ENCODE results near the gene CXCL3. TPM values are rescaled to one million over a fixed set of nuclear protein-coding genes. Genes with fewer than 3 reads are reported as not detected.

Gene CXCL3
- total RNA-seq (2022; extraction: Qiagen RNA extraction): 2.6 to 4.0 TPM (median 3.8 TPM) in 5 replicates

GRCh38 chr4:74038425-74039314, at the start of gene CXCL3:
TSS of gene CXCL3 (minus strand) at chr4:74038689. CDS start at chr4:74038611, 78 bp downstream.

GRCh38 chr4:73998040-73999011, 40.2 kb downstream of the CXCL3 start, which contains the start of gene CXCL5:
TSS of gene CXCL5 (minus strand) at chr4:73998677. CDS start at chr4:73998581, 96 bp downstream.

GRCh38 chr4:73988061-73988460, 50.4 kb downstream of the CXCL3 start, which contains the start of gene PPBP:
TSS of gene PPBP (minus strand) at chr4:73988190. CDS start at chr4:73988103, 87 bp downstream.

Other genes with a start within 250 kb of the CXCL3 start
- not detected in 5 replicates for gene CXCL6, start 202.0 kb downstream of the CXCL3 start, total RNA-seq (2022; extraction: Qiagen RNA extraction)
- not detected in 5 replicates for gene PF4V1, start 185.4 kb downstream of the CXCL3 start, total RNA-seq (2022; extraction: Qiagen RNA extraction)
- 6.0 to 7.6 TPM (median 6.6 TPM) in 5 replicates for gene CXCL1, start 169.3 kb downstream of the CXCL3 start, total RNA-seq (2022; extraction: Qiagen RNA extraction)
- gene PF4, start 56.7 kb downstream of the CXCL3 start, total RNA-seq (2022; extraction: Qiagen RNA extraction): 0.23 to 1.2 TPM (median 0.92 TPM) in 5 replicates
- 0.17 TPM in 1 of 5 replicates, not detected in the others for gene PPBP, start 50.5 kb downstream of the CXCL3 start, total RNA-seq (2022; extraction: Qiagen RNA extraction)
- gene CXCL5, start 40.0 kb downstream of the CXCL3 start, total RNA-seq (2022; extraction: Qiagen RNA extraction): 27.5 to 37.7 TPM (median 31.5 TPM) in 5 replicates
- gene CXCL2, start 60.5 kb upstream of the CXCL3 start, total RNA-seq (2022; extraction: Qiagen RNA extraction): 9.2 to 14.6 TPM (median 11.2 TPM) in 5 replicates
- gene MTHFD2L, start 119.4 kb upstream of the CXCL3 start, total RNA-seq (2022; extraction: Qiagen RNA extraction): 7.9 to 10.2 TPM (median 8.9 TPM) in 5 replicates